ENCODE data around the gene SUCLG2.

Gene SUCLG2

GRCh38 chr3:67650084-67650483 lies 4.3 kb downstream of the SUCLG2 start:
- no peak for DNase-seq (ENCODE audit: low read depth in 2 of 2, low spot score in 1 of 2)

GRCh38 chr3:67649681-67650080 lies 4.7 kb downstream of the SUCLG2 start:
- DNase-seq (ENCODE audit: low read depth in 2 of 2, low spot score in 1 of 2): no peak

GRCh38 chr3:67648701-67649100 lies 5.7 kb downstream of the SUCLG2 start:
- DNase-seq (ENCODE audit: low read depth in 2 of 2, low spot score in 1 of 2): no peak

- DNase-seq (ENCODE audit: low read depth in 2 of 2, low spot score in 1 of 2): no peak
These were observed 6.2 kb downstream of the SUCLG2 start for GRCh38 chr3:67648229-67648628.

GRCh38 chr3:67647390-67647878 lies 7.0 kb downstream of the SUCLG2 start:
- no peak for DNase-seq (ENCODE audit: low read depth in 2 of 2, low spot score in 1 of 2)

GRCh38 chr3:67646586-67647234 lies 7.7 kb downstream of the SUCLG2 start:
- no peak for DNase-seq (ENCODE audit: low read depth in 2 of 2, low spot score in 1 of 2)

- DNase-seq (ENCODE audit: low read depth in 2 of 2, low spot score in 1 of 2): no peak
These were observed 9.6 kb downstream of the SUCLG2 start for GRCh38 chr3:67644827-67645226.

GRCh38 chr3:67642734-67643133 lies 11.7 kb downstream of the SUCLG2 start:
- no peak for DNase-seq (ENCODE audit: low read depth in 2 of 2, low spot score in 1 of 2)

- DNase-seq (ENCODE audit: low read depth in 2 of 2, low spot score in 1 of 2): no peak
These were observed 12.2 kb downstream of the SUCLG2 start for GRCh38 chr3:67642190-67642589.

GRCh38 chr3:67641451-67641850 lies 13.0 kb downstream of the SUCLG2 start:
- DNase-seq (ENCODE audit: low read depth in 2 of 2, low spot score in 1 of 2): no peak

- DNase-seq (ENCODE audit: low read depth in 2 of 2, low spot score in 1 of 2): no peak
These were observed 14.3 kb downstream of the SUCLG2 start for GRCh38 chr3:67640023-67640660.

- no peak for DNase-seq (ENCODE audit: low read depth in 2 of 2, low spot score in 1 of 2)
These were observed 17.0 kb downstream of the SUCLG2 start for GRCh38 chr3:67637255-67637900.

GRCh38 chr3:67635806-67636205 lies 18.6 kb downstream of the SUCLG2 start:
- no peak for DNase-seq (ENCODE audit: low read depth in 2 of 2, low spot score in 1 of 2)

- no peak for DNase-seq (ENCODE audit: low read depth in 2 of 2, low spot score in 1 of 2)
These were observed 19.2 kb downstream of the SUCLG2 start for GRCh38 chr3:67635257-67635656.

- no peak for DNase-seq (ENCODE audit: low read depth in 2 of 2, low spot score in 1 of 2)
These were observed 23.6 kb downstream of the SUCLG2 start for GRCh38 chr3:67630666-67631362.

GRCh38 chr3:67624687-67625086 lies 29.7 kb downstream of the SUCLG2 start:
- DNase-seq (ENCODE audit: low read depth in 2 of 2, low spot score in 1 of 2): no peak

- DNase-seq (ENCODE audit: low read depth in 2 of 2, low spot score in 1 of 2): no peak
These were observed 30.3 kb downstream of the SUCLG2 start for GRCh38 chr3:67624078-67624477.

- no peak for DNase-seq (ENCODE audit: low read depth in 2 of 2, low spot score in 1 of 2)
These were observed 31.8 kb downstream of the SUCLG2 start for GRCh38 chr3:67622652-67623051.

GRCh38 chr3:67620869-67621268 lies 33.5 kb downstream of the SUCLG2 start:
- DNase-seq (ENCODE audit: low read depth in 2 of 2, low spot score in 1 of 2): no peak

GRCh38 chr3:67619991-67620390 lies 34.4 kb downstream of the SUCLG2 start:
- DNase-seq (ENCODE audit: low read depth in 2 of 2, low spot score in 1 of 2): no peak

GRCh38 chr3:67617518-67617917 lies 36.9 kb downstream of the SUCLG2 start:
- DNase-seq (ENCODE audit: low read depth in 2 of 2, low spot score in 1 of 2): no peak

GRCh38 chr3:67616046-67616445 lies 38.4 kb downstream of the SUCLG2 start:
- no peak for DNase-seq (ENCODE audit: low read depth in 2 of 2, low spot score in 1 of 2)
